Measurements from ENCODE around the gene SDR39U1.

SDR39U1 gene

DNA sequence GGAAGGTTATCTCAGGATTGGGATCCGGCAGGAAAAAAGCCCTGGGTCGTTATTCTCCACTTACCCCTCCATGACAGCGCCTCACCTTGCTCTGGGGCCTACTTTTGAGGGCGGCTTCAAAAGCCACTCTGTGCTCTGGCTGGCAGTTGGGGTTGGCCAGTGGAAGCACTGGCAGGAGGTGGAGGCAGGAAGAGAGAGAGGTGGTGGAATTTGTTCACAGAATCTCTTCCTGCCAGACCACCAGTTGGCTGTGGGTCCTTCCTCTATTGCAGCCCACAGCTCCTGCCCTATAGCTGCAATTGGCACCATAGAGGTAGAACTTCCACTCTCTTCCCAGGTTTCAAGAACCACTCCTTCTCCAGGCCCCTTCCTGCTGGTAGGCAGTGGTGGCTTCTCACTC lies 32.7 kb upstream of the SDR39U1 start (continued):
- TF ChIP-seq ZNF140 (tag by site-specific recombination; IDR thresholded peaks at IDR 0.05) = no peak
- TF ChIP-seq, protein P1, sequence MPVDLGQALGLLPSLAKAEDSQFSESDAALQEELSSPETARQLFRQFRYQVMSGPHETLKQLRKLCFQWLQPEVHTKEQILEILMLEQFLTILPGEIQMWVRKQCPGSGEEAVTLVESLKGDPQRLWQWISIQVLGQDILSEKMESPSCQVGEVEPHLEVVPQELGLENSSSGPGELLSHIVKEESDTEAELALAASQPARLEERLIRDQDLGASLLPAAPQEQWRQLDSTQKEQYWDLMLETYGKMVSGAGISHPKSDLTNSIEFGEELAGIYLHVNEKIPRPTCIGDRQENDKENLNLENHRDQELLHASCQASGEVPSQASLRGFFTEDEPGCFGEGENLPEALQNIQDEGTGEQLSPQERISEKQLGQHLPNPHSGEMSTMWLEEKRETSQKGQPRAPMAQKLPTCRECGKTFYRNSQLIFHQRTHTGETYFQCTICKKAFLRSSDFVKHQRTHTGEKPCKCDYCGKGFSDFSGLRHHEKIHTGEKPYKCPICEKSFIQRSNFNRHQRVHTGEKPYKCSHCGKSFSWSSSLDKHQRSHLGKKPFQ (tag by site-specific recombination; IDR thresholded peaks at IDR 0.05) = no peak
- no peak for TF ChIP-seq ZNF501 (tag by site-specific recombination; IDR thresholded peaks at IDR 0.05)
- TF ChIP-seq IKZF3 (tag by site-specific recombination; IDR thresholded peaks at IDR 0.05) = no peak
- no peak for TF ChIP-seq ZNF707 (tag by site-specific recombination; IDR thresholded peaks at IDR 0.05)
- TF ChIP-seq ZNF596 (tag by site-specific recombination; IDR thresholded peaks at IDR 0.05) = no peak

DNA sequence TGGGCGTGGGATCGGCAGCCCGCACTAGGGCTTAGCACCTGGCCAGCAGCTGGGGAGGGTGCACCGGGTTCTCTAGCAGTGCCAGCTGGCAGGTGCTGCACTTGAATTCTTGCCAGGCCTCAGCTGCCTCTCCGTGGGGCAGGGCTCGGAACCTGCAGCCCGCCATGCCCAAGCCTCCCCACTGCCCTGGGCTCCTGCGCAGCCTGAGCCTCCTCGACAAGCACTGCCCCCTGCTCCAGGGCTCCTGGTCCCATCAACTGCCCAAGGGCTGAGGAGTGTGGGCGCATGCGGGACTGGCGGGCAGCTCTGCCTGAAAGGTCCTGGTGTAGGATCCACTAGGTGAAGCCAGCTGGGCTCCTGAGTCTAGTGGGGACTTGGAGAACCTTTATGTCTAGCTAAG lies 30.6 kb upstream of the SDR39U1 start:
- no peak for TF ChIP-seq WT1 (tag by site-specific recombination; IDR thresholded peaks at IDR 0.05)
- TF ChIP-seq, protein P2, sequence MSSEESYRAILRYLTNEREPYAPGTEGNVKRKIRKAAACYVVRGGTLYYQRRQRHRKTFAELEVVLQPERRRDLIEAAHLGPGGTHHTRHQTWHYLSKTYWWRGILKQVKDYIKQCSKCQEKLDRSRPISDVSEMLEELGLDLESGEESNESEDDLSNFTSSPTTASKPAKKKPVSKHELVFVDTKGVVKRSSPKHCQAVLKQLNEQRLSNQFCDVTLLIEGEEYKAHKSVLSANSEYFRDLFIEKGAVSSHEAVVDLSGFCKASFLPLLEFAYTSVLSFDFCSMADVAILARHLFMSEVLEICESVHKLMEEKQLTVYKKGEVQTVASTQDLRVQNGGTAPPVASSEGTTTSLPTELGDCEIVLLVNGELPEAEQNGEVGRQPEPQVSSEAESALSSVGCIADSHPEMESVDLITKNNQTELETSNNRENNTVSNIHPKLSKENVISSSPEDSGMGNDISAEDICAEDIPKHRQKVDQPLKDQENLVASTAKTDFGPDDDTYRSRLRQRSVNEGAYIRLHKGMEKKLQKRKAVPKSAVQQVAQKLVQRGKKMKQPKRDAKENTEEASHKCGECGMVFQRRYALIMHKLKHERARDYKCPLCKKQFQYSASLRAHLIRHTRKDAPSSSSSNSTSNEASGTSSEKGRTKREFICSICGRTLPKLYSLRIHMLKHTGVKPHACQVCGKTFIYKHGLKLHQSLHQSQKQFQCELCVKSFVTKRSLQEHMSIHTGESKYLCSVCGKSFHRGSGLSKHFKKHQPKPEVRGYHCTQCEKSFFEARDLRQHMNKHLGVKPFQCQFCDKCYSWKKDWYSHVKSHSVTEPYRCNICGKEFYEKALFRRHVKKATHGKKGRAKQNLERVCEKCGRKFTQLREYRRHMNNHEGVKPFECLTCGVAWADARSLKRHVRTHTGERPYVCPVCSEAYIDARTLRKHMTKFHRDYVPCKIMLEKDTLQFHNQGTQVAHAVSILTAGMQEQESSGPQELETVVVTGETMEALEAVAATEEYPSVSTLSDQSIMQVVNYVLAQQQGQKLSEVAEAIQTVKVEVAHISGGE (tag by site-specific recombination; conservative IDR thresholded peaks at IDR 0.05; ENCODE audit: low read depth) = no peak
- no peak for TF ChIP-seq ZSCAN30 (tag by site-specific recombination; IDR thresholded peaks at IDR 0.05)
- no peak for TF ChIP-seq ZNF146 (tag by site-specific recombination; IDR thresholded peaks at IDR 0.05)
- no peak for TF ChIP-seq ZNF211 (tag by site-specific recombination; IDR thresholded peaks at IDR 0.05; ENCODE audit: low read depth)
- TF ChIP-seq ZNF768 (tag by site-specific recombination; IDR thresholded peaks at IDR 0.05) = no peak
- no peak for TF ChIP-seq ZBTB48 (tag by site-specific recombination; IDR thresholded peaks at IDR 0.05)
- TF ChIP-seq ZNF37A (tag by site-specific recombination; IDR thresholded peaks at IDR 0.05) = no peak
- TF ChIP-seq, protein P3, sequence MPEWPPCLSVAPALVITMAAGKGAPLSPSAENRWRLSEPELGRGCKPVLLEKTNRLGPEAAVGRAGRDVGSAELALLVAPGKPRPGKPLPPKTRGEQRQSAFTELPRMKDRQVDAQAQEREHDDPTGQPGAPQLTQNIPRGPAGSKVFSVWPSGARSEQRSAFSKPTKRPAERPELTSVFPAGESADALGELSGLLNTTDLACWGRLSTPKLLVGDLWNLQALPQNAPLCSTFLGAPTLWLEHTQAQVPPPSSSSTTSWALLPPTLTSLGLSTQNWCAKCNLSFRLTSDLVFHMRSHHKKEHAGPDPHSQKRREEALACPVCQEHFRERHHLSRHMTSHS (tag by site-specific recombination; IDR thresholded peaks at IDR 0.05) = no peak
- TF ChIP-seq PRDM1 (tag by site-specific recombination; IDR thresholded peaks at IDR 0.05) = no peak
- no peak for TF ChIP-seq ZNF529 (tag by site-specific recombination; IDR thresholded peaks at IDR 0.05; ENCODE audit: insufficient replicate concordance)
- TF ChIP-seq, protein P4, sequence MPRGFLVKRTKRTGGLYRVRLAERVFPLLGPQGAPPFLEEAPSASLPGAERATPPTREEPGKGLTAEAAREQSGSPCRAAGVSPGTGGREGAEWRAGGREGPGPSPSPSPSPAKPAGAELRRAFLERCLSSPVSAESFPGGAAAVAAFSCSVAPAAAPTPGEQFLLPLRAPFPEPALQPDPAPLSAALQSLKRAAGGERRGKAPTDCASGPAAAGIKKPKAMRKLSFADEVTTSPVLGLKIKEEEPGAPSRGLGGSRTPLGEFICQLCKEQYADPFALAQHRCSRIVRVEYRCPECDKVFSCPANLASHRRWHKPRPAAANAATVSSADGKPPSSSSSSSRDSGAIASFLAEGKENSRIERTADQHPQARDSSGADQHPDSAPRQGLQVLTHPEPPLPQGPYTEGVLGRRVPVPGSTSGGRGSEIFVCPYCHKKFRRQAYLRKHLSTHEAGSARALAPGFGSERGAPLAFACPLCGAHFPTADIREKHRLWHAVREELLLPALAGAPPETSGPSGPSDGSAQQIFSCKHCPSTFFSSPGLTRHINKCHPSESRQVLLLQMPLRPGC (tag by site-specific recombination; IDR thresholded peaks at IDR 0.05) = no peak
- TF ChIP-seq ZNF202 (tag by site-specific recombination; IDR thresholded peaks at IDR 0.05; ENCODE audit: borderline replicate concordance) = no peak
- TF ChIP-seq, protein P5, sequence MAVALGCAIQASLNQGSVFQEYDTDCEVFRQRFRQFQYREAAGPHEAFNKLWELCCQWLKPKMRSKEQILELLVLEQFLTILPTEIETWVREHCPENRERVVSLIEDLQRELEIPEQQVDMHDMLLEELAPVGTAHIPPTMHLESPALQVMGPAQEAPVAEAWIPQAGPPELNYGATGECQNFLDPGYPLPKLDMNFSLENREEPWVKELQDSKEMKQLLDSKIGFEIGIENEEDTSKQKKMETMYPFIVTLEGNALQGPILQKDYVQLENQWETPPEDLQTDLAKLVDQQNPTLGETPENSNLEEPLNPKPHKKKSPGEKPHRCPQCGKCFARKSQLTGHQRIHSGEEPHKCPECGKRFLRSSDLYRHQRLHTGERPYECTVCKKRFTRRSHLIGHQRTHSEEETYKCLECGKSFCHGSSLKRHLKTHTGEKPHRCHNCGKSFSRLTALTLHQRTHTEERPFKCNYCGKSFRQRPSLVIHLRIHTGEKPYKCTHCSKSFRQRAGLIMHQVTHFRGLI (tag by site-specific recombination; IDR thresholded peaks at IDR 0.05) = no peak
- no peak for TF ChIP-seq ZNF654 (tag by site-specific recombination; IDR thresholded peaks at IDR 0.05; ENCODE audit: low read depth)
- TF ChIP-seq ZNF423 (tag by site-specific recombination; IDR thresholded peaks at IDR 0.05) = no peak
- TF ChIP-seq, protein P6, sequence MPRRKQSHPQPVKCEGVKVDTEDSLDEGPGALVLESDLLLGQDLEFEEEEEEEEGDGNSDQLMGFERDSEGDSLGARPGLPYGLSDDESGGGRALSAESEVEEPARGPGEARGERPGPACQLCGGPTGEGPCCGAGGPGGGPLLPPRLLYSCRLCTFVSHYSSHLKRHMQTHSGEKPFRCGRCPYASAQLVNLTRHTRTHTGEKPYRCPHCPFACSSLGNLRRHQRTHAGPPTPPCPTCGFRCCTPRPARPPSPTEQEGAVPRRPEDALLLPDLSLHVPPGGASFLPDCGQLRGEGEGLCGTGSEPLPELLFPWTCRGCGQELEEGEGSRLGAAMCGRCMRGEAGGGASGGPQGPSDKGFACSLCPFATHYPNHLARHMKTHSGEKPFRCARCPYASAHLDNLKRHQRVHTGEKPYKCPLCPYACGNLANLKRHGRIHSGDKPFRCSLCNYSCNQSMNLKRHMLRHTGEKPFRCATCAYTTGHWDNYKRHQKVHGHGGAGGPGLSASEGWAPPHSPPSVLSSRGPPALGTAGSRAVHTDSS (tag by site-specific recombination; IDR thresholded peaks at IDR 0.05) = no peak
- Histone ChIP-seq H3K4me1 (ENCODE audit: control insufficient read depth, insufficient read depth, low read length) (no peaks in the 10 kb centered on the region), H3K9me3 (ENCODE audit: control insufficient read depth, insufficient read depth, low read depth, low read length) (no peaks in the 10 kb centered on the region), H3K4me3 (ENCODE audit: low read depth, low read length) (no peak overlapping the region), H3K36me3 (ENCODE audit: control insufficient read depth in 2 of 2, insufficient read depth in 1 of 2, low read length in 2 of 2) (no peaks in the 10 kb centered on the region), H3K27ac (ENCODE audit: extremely low read depth, low read depth, low read length) (no peak overlapping the region)
- POLR2A ChIA-PET = no interaction called here
- CTCF ChIA-PET = no interaction called here
